GM12801 (cell line): Measurements from ENCODE around the gene EFCAB12.

ENCODE experiments used
- CTCF ChIP-seq: IDR thresholded peaks from one replicate; pipeline ENCODE4 v1.5.1; 2011; ENCODE audit warnings: control low read depth; ENCODE audit not compliant: insufficient read length; ENCODE audit errors: extremely low read depth

Gene EFCAB12

GRCh38 chr3:129383292-129383860 is 45.1 kb downstream of the EFCAB12 start:
- no peak for TF ChIP-seq CTCF

- TF ChIP-seq CTCF = no peak
Observed at GRCh38 chr3:129382366-129382765, 46.1 kb downstream of the EFCAB12 start.

GRCh38 chr3:129379582-129380358 is 48.7 kb downstream of the EFCAB12 start:
- TF ChIP-seq CTCF = no peak

GRCh38 chr3:129378949-129379348 is 49.5 kb downstream of the EFCAB12 start:
- TF ChIP-seq CTCF = no peak

GRCh38 chr3:129377615-129378014 is 50.8 kb downstream of the EFCAB12 start:
- no peak for TF ChIP-seq CTCF

- TF ChIP-seq CTCF = no peak
Observed at GRCh38 chr3:129375099-129375498, 53.3 kb downstream of the EFCAB12 start.

GRCh38 chr3:129371041-129371826 is 57.2 kb downstream of the EFCAB12 start:
- TF ChIP-seq CTCF = no peak
